ENCODE measurements around the gene RBM23.

RBM23 gene

GRCh38 chr14:22885975-22886374 lies 33.0 kb downstream of the RBM23 start:
- DNase-seq (ENCODE audit: low read depth) = no peak

GRCh38 chr14:22884738-22885523 lies 34.0 kb downstream of the RBM23 start:
- no peak for DNase-seq (ENCODE audit: low read depth)

- no peak for DNase-seq (ENCODE audit: low read depth)
Measured at GRCh38 chr14:22884076-22884737, 34.7 kb downstream of the RBM23 start.

- no peak for DNase-seq (ENCODE audit: low read depth)
Measured at GRCh38 chr14:22883173-22883976, 35.6 kb downstream of the RBM23 start, which contains the start of gene REM2. REM2 (plus strand) TSS chr14:22883222; CDS start chr14:22883288, 66 bp downstream.

- DNase-seq (ENCODE audit: low read depth) = no peak
Measured at GRCh38 chr14:22882529-22883172, 36.3 kb downstream of the RBM23 start.

- DNase-seq (ENCODE audit: low read depth) = no peak
Measured at GRCh38 chr14:22882064-22882463, 36.9 kb downstream of the RBM23 start.

- DNase-seq (ENCODE audit: low read depth) = no peak
Measured at GRCh38 chr14:22878271-22879246, 40.4 kb downstream of the RBM23 start.

- DNase-seq (ENCODE audit: low read depth) = no peak
Measured at GRCh38 chr14:22877000-22877501, 41.9 kb downstream of the RBM23 start.

- DNase-seq (ENCODE audit: low read depth) = no peak
Measured at GRCh38 chr14:22875748-22876319, 43.1 kb downstream of the RBM23 start.

GRCh38 chr14:22875003-22875747 lies 43.8 kb downstream of the RBM23 start:
- DNase-seq (ENCODE audit: low read depth) = no peak

- DNase-seq (ENCODE audit: low read depth) = no peak
Measured at GRCh38 chr14:22872833-22873520, 46.0 kb downstream of the RBM23 start.

- DNase-seq (ENCODE audit: low read depth) = peak; percentile 51
Measured at GRCh38 chr14:22872033-22872832, 46.7 kb downstream of the RBM23 start.

- peak; percentile 45 for DNase-seq (ENCODE audit: low read depth)
Measured at GRCh38 chr14:22871224-22872032, 47.5 kb downstream of the RBM23 start, which contains the start of gene LRP10. LRP10 (plus strand) TSS chr14:22871740; CDS start chr14:22872304, 564 bp downstream.

- DNase-seq (ENCODE audit: low read depth) = no peak
Measured at GRCh38 chr14:22870811-22871223, 48.1 kb downstream of the RBM23 start.

GRCh38 chr14:22866874-22867273 lies 52.1 kb downstream of the RBM23 start:
- no peak for DNase-seq (ENCODE audit: low read depth)

GRCh38 chr14:22865424-22866405 lies 53.2 kb downstream of the RBM23 start:
- no peak for DNase-seq (ENCODE audit: low read depth)
